OCI-LY7 (cell line): Measurements from ENCODE around the gene CLEC18A. TPM values are rescaled to one million over a fixed set of nuclear protein-coding genes. Genes with fewer than 3 reads are reported as not detected.

Experiments used
- BruUV-seq: library from RNA; stranded (reverse); fragments of 400-500 nt; replicated peaks from 2 replicates; lab custom pipeline; 2021; lab: Mats Ljungman, UMichigan
- CTCF ChIA-PET: fragments of 300-600 bp; sonication (Branson Sonifier 250); formaldehyde crosslinking; loops from one replicate; lab custom pipeline; 2022; ENCODE audit warnings: antibody characterized with exemption; ENCODE audit not compliant: unreplicated experiment; lab: Charles Lee
- POLR2A ChIA-PET: fragments of 300-600 bp; sonication (Branson Sonifier 250); formaldehyde crosslinking; loops from one replicate; lab custom pipeline; 2022; ENCODE audit warnings: antibody characterized with exemption; lab: Charles Lee
- DNase-seq: peaks from one replicate; pipeline ENCODE4 v3.0.0-alpha.2; 2015; ENCODE audit warnings: low spot score
- H2AFZ ChIP-seq: fragments of 200-600 bp; sonication (generic), shearing (Covaris generic); 2 replicates; pipeline ENCODE4 v1.6.1; 2014; ENCODE audit warnings: mild to moderate bottlenecking, antibody characterized with exemption, low read length, moderate library complexity
- H3K27ac ChIP-seq: fragments of 200-600 bp; sonication (generic); 2 replicates; pipeline ENCODE4 v1.5.1; 2014; ENCODE audit warnings: mixed run types, low read depth, mild to moderate bottlenecking, moderate library complexity, low read length, inconsistent platforms; ENCODE audit not compliant: poor library complexity, severe bottlenecking
- H3K36me3 ChIP-seq: fragments of 200-600 bp; sonication (generic); 2 replicates; pipeline ENCODE4 v1.6.1; 2014; ENCODE audit warnings: mild to moderate bottlenecking, antibody characterized with exemption, low read length, moderate library complexity, mixed read lengths; ENCODE audit not compliant: insufficient read depth
- H3K4me1 ChIP-seq: fragments of 200-600 bp; sonication (generic); 2 replicates; pipeline ENCODE4 v1.5.1; 2014; ENCODE audit warnings: mild to moderate bottlenecking, low read length; ENCODE audit not compliant: insufficient read depth, poor library complexity, severe bottlenecking
- H3K4me2 ChIP-seq: fragments of 200-600 bp; sonication (generic); 2 replicates; pipeline ENCODE4 v1.6.1; 2014; ENCODE audit warnings: mild to moderate bottlenecking, low read length
- H3K4me3 ChIP-seq: fragments of 200-600 bp; sonication (generic); 2 replicates; pipeline ENCODE4 v1.5.1; 2014; ENCODE audit warnings: mild to moderate bottlenecking, low read depth, low read length; ENCODE audit not compliant: poor library complexity, severe bottlenecking
- H3K79me2 ChIP-seq: fragments of 200-600 bp; sonication (generic); 2 replicates; pipeline ENCODE4 v1.6.1; 2016; ENCODE audit warnings: low read depth, mild to moderate bottlenecking, low read length, moderate library complexity, mixed read lengths; ENCODE audit not compliant: insufficient read depth
- H3K9me2 ChIP-seq: fragments of 200-600 bp; sonication (generic); 2 replicates; pipeline ENCODE4 v1.6.1; 2016; ENCODE audit warnings: mild to moderate bottlenecking, low read length, mixed read lengths; ENCODE audit not compliant: insufficient read depth
- H3K9me3 ChIP-seq: fragments of 200-600 bp; sonication (generic); 2 replicates; pipeline ENCODE4 v1.6.1; 2014; ENCODE audit warnings: mild to moderate bottlenecking, mixed run types, low read length, mixed read lengths
- H4K20me1 ChIP-seq: fragments of 200-600 bp; sonication (generic); 2 replicates; pipeline ENCODE4 v1.6.1; 2014; ENCODE audit warnings: mild to moderate bottlenecking, antibody characterized with exemption, low read length, moderate library complexity, mixed read lengths; ENCODE audit not compliant: insufficient read depth
- EZH2phosphoT487 ChIP-seq: fragments of 200-600 bp; sonication (generic); IDR thresholded peaks from 2 replicates; pipeline ENCODE4 v1.6.1; 2018; ENCODE audit warnings: low read depth, borderline replicate concordance, mild to moderate bottlenecking, mixed run types, antibody characterized with exemption, low read length, moderate library complexity, mixed read lengths
- intact Hi-C: fragments of 100-400 bp; cut with micrococcal nuclease; formaldehyde crosslinking; loops from one replicate; pipeline ENCODE4 v1.10.0; 2022; ENCODE audit not compliant: unreplicated experiment
- total RNA-seq, 2 experiments: library from RNA; depleted of rRNA in 1 of 2; stranded (reverse); fragments of >200 nt in 1 of 2; shearing (Covaris generic) in 1 of 2; gene quantifications; 2 replicates each; pipeline ENCODE4 v1.2.3, GENCODE V29; 2014 to 2022
- TF ChIP-seq, protein P1 (sequence below): fragments of 200-600 bp; sonication (generic); conservative IDR thresholded peaks from 2 replicates; pipeline ENCODE4 v1.5.1; 2014; ENCODE audit warnings: mild to moderate bottlenecking, antibody characterized with exemption, low read length, moderate library complexity, mixed read lengths

Gene CLEC18A
- total RNA-seq, 2 experiments from 2014 or later = 0.09 to 0.19 TPM

DNA sequence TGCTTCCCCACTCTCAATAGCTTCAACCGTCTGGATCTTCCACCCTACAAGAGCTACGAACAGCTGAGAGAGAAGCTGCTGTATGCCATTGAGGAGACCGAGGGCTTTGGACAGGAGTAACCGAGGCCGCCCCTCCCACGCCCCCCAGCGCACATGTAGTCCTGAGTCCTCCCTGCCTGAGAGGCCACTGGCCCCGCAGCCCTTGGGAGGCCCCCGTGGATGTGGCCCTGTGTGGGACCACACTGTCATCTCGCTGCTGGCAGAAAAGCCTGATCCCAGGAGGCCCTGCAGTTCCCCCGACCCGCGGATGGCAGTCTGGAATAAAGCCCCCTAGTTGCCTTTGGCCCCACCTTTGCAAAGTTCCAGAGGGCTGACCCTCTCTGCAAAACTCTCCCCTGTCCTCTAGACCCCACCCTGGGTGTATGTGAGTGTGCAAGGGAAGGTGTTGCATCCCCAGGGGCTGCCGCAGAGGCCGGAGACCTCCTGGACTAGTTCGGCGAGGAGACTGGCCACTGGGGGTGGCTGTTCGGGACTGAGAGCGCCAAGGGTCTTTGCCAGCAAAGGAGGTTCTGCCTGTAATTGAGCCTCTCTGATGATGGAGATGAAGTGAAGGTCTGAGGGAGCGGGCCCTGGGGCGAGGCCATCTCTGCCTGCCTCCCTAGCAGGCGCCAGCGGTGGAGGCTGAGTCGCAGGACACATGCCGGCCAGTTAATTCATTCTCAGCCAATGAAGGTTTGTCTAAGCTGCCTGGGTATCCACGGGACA lies 11.1 kb upstream of the CLEC18A start:
- H4K20me1 ChIP-seq = no peaks in the 10 kb centered on the region
- H3K4me1 ChIP-seq = no peaks in the 10 kb centered on the region
- TF ChIP-seq, protein P1, sequence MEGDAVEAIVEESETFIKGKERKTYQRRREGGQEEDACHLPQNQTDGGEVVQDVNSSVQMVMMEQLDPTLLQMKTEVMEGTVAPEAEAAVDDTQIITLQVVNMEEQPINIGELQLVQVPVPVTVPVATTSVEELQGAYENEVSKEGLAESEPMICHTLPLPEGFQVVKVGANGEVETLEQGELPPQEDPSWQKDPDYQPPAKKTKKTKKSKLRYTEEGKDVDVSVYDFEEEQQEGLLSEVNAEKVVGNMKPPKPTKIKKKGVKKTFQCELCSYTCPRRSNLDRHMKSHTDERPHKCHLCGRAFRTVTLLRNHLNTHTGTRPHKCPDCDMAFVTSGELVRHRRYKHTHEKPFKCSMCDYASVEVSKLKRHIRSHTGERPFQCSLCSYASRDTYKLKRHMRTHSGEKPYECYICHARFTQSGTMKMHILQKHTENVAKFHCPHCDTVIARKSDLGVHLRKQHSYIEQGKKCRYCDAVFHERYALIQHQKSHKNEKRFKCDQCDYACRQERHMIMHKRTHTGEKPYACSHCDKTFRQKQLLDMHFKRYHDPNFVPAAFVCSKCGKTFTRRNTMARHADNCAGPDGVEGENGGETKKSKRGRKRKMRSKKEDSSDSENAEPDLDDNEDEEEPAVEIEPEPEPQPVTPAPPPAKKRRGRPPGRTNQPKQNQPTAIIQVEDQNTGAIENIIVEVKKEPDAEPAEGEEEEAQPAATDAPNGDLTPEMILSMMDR = no peak
- no peak overlapping the region for H3K4me2 ChIP-seq
- H3K9me3 ChIP-seq = no peaks in the 10 kb centered on the region
- no TSS peak for BruUV-seq
- H3K4me3 ChIP-seq = no peak overlapping the region
- DNase-seq = no peak
- intact Hi-C loops = no loop called here
- H3K79me2 ChIP-seq = no peaks in the 10 kb centered on the region
- ChIA-PET CTCF (no interaction called here), POLR2A (no interaction called here)
- H3K27ac ChIP-seq = no peak overlapping the region
- peaks cover 17% of the 10 kb centered on the region; the same call in 1 of the 2 replicates for H3K36me3 ChIP-seq
- no peak overlapping the region for H2AFZ ChIP-seq
- no peaks in the 10 kb centered on the region for H3K9me2 ChIP-seq

DNA sequence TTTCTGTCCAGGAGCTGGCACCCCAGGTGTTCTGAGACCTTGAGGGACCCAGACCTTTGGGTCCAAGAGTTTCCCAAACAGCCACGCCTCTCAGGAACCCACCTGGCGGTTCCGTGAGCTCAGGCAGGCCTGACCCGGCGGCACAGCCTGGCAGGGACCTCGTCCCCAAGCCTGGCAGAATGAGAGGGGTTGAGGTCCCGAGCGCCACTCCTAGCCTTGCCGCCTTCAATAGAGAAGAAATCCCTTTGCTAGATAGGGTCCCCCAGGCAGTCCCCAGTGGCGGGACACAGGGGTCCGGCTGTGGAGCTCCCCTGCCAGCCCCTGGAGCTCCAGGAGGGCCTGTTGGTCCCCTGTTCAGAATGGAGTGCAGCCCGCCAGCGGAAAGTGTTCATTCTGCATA lies 10.5 kb upstream of the CLEC18A start:
- Histone ChIP-seq H3K36me3 (peaks cover 15% of the 10 kb centered on the region; the same call in 1 of the 2 replicates), H2AFZ (no peak overlapping the region), H3K4me3 (no peak overlapping the region), H3K9me2 (no peaks in the 10 kb centered on the region), H3K4me1 (no peaks in the 10 kb centered on the region), H3K4me2 (no peak overlapping the region), H3K27ac (no peak overlapping the region), H4K20me1 (no peaks in the 10 kb centered on the region), H3K79me2 (no peaks in the 10 kb centered on the region), H3K9me3 (no peaks in the 10 kb centered on the region)
- TSS peak; percentile 46 for BruUV-seq
- TF ChIP-seq, protein P1 = no peak
- TF ChIP-seq EZH2phosphoT487 = no peak
- intact Hi-C loops = no loop called here
- ChIA-PET POLR2A (no interaction called here), CTCF (no interaction called here)
- DNase-seq = no peak
